ENCODE results near the gene IKZF1.
A peak's percentile ranks its signal among the peaks of the same experiment; 100 is the strongest.

The IKZF1 gene

GRCh38 chr7:50400114-50400513 lies 95.6 kb downstream of the IKZF1 start:
- H3K27ac ChIP-seq (replicated peaks): no peak overlapping the region
- TF ChIP-seq GABPA (IDR thresholded peaks at IDR 0.05; ENCODE audit: low read depth) (no peak), CTCF (IDR thresholded peaks at IDR 0.05; ENCODE audit: insufficient read depth, low read length) (no peak), SPI1 (IDR thresholded peaks at IDR 0.05; ENCODE audit: borderline replicate concordance, low read depth) (no peak), REST (IDR thresholded peaks at IDR 0.05; ENCODE audit: insufficient replicate concordance, low read depth) (no peak), POLR2AphosphoS5 (IDR thresholded peaks at IDR 0.05; ENCODE audit: low read depth) (0 out of 2 replicates have a peak, but pooled peaks have one; percentile 10)
- no peak overlapping the region for H3K4me3 ChIP-seq (replicated peaks; ENCODE audit: insufficient read depth, low read length)
- H3K27me3 ChIP-seq (ENCODE audit: insufficient read depth, poor library complexity, severe bottlenecking): no peaks in the 10 kb centered on the region
- no peak for DNase-seq (ENCODE audit: low read depth in 1 of 2, low spot score in 1 of 2)

GRCh38 chr7:50404392-50404791 lies 99.9 kb downstream of the IKZF1 start:
- peak; percentile 44; the same call in 1 of the 2 replicates for TF ChIP-seq POLR2AphosphoS5 (IDR thresholded peaks at IDR 0.05; ENCODE audit: low read depth)
- TF ChIP-seq REST (IDR thresholded peaks at IDR 0.05; ENCODE audit: insufficient replicate concordance, low read depth): no peak
- no peak overlapping the region for H3K27ac ChIP-seq (replicated peaks)
- no peaks in the 10 kb centered on the region for H3K27me3 ChIP-seq (ENCODE audit: insufficient read depth, poor library complexity, severe bottlenecking)
- no peak overlapping the region for H3K4me3 ChIP-seq (replicated peaks; ENCODE audit: insufficient read depth, low read length)
- DNase-seq (ENCODE audit: low read depth in 1 of 2, low spot score in 1 of 2): no peak

GRCh38 chr7:50405221-50405620 lies 100.7 kb downstream of the IKZF1 start:
- H3K4me3 ChIP-seq (replicated peaks; ENCODE audit: insufficient read depth, low read length): no peak overlapping the region
- no peaks in the 10 kb centered on the region for H3K27me3 ChIP-seq (ENCODE audit: insufficient read depth, poor library complexity, severe bottlenecking)
- TF ChIP-seq GABPA (IDR thresholded peaks at IDR 0.05; ENCODE audit: low read depth): no peak
- TF ChIP-seq POLR2AphosphoS5 (IDR thresholded peaks at IDR 0.05; ENCODE audit: low read depth): peak; percentile 52
- no peak overlapping the region for H3K27ac ChIP-seq (replicated peaks)
- DNase-seq (ENCODE audit: low read depth in 1 of 2, low spot score in 1 of 2): no peak

GRCh38 chr7:50406935-50407334 lies 102.4 kb downstream of the IKZF1 start:
- DNase-seq (ENCODE audit: low read depth in 1 of 2, low spot score in 1 of 2): no peak
- no peak overlapping the region for H3K27ac ChIP-seq (replicated peaks)
- no peaks in the 10 kb centered on the region for H3K27me3 ChIP-seq (ENCODE audit: insufficient read depth, poor library complexity, severe bottlenecking)
- H3K4me3 ChIP-seq (replicated peaks; ENCODE audit: insufficient read depth, low read length): no peak overlapping the region
- TF ChIP-seq SPI1 (IDR thresholded peaks at IDR 0.05; ENCODE audit: borderline replicate concordance, low read depth) (no peak), CTCF (IDR thresholded peaks at IDR 0.05; ENCODE audit: insufficient read depth, low read length) (no peak), REST (IDR thresholded peaks at IDR 0.05; ENCODE audit: insufficient replicate concordance, low read depth) (no peak), GABPA (IDR thresholded peaks at IDR 0.05; ENCODE audit: low read depth) (no peak), POLR2AphosphoS5 (IDR thresholded peaks at IDR 0.05; ENCODE audit: low read depth) (no peak)
